ENCODE data around the gene ETV5. TPM values are rescaled to one million over a fixed set of nuclear protein-coding genes. Genes with fewer than 3 reads are reported as not detected.

Gene ETV5
- total RNA-seq, 1 experiment from 2014 or later: 65.7 TPM

- Histone ChIP-seq H3K9me3 (ENCODE audit: insufficient read depth, low read depth) (no peaks in the 10 kb centered on the region), H3K4me2 (no peak overlapping the region), H3K79me2 (ENCODE audit: low read depth) (no peaks in the 10 kb centered on the region), H3K27me3 (ENCODE audit: insufficient read depth, low read depth) (no peaks in the 10 kb centered on the region), H3K4me1 (replicated peaks; ENCODE audit: insufficient read depth) (0 out of 2 replicates have a peak, but pooled peaks cover 5% of the 10 kb centered on the region), H3K4me3 (no peak overlapping the region), H3F3A (ENCODE audit: insufficient read depth, low read depth) (no peaks in the 10 kb centered on the region), H3K36me3 (ENCODE audit: low read depth) (no peaks in the 10 kb centered on the region), H3K27ac (no peak overlapping the region), H3K9me2 (ENCODE audit: insufficient read depth) (no peaks in the 10 kb centered on the region), H2AFZ (no peak overlapping the region), H4K20me1 (ENCODE audit: insufficient read depth) (no peaks in the 10 kb centered on the region)
- no peak for DNase-seq
- no peak for TF ChIP-seq EZH2 (IDR thresholded peaks at IDR 0.05; ENCODE audit: low read depth)
- TF ChIP-seq, protein P1, sequence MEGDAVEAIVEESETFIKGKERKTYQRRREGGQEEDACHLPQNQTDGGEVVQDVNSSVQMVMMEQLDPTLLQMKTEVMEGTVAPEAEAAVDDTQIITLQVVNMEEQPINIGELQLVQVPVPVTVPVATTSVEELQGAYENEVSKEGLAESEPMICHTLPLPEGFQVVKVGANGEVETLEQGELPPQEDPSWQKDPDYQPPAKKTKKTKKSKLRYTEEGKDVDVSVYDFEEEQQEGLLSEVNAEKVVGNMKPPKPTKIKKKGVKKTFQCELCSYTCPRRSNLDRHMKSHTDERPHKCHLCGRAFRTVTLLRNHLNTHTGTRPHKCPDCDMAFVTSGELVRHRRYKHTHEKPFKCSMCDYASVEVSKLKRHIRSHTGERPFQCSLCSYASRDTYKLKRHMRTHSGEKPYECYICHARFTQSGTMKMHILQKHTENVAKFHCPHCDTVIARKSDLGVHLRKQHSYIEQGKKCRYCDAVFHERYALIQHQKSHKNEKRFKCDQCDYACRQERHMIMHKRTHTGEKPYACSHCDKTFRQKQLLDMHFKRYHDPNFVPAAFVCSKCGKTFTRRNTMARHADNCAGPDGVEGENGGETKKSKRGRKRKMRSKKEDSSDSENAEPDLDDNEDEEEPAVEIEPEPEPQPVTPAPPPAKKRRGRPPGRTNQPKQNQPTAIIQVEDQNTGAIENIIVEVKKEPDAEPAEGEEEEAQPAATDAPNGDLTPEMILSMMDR (conservative IDR thresholded peaks at IDR 0.05): no peak
- CTCF ChIA-PET: interaction anchor here (0.6 kb wide), 1 partner anchor 136 kb away, joined by 3 read pairs; no protein-coding TSS in a partner anchor
- intact Hi-C loops (cut with micrococcal nuclease; ENCODE audit: unreplicated experiment): no loop called here
- POLR2A ChIA-PET (ENCODE audit: unreplicated experiment): no interaction called here
- BruUV-seq (replicated peaks): no TSS peak
Observed at GRCh38 chr3:186124592-186124991, 15.7 kb upstream of the ETV5 start.

GRCh38 chr3:186123012-186123411 lies 14.1 kb upstream of the ETV5 start:
- H3K9me3 ChIP-seq (ENCODE audit: insufficient read depth, low read depth): no peaks in the 10 kb centered on the region
- POLR2A ChIA-PET (ENCODE audit: unreplicated experiment): no interaction called here
- no peaks in the 10 kb centered on the region for H3K9me2 ChIP-seq (ENCODE audit: insufficient read depth)
- BruUV-seq (replicated peaks): no TSS peak
- 0 out of 2 replicates have a peak, but pooled peaks cover 5% of the 10 kb centered on the region for H3K4me1 ChIP-seq (replicated peaks; ENCODE audit: insufficient read depth)
- no peak overlapping the region for H3K4me2 ChIP-seq
- intact Hi-C loops (cut with micrococcal nuclease; ENCODE audit: unreplicated experiment): no loop called here
- TF ChIP-seq EZH2 (IDR thresholded peaks at IDR 0.05; ENCODE audit: low read depth): no peak
- TF ChIP-seq, protein P1 (conservative IDR thresholded peaks at IDR 0.05): no peak
- H3K79me2 ChIP-seq (ENCODE audit: low read depth): no peaks in the 10 kb centered on the region
- CTCF ChIA-PET: no interaction called here
- no peaks in the 10 kb centered on the region for H3K36me3 ChIP-seq (ENCODE audit: low read depth)
- no peaks in the 10 kb centered on the region for H4K20me1 ChIP-seq (ENCODE audit: insufficient read depth)
- no peak overlapping the region for H2AFZ ChIP-seq
- H3K27ac ChIP-seq: no peak overlapping the region
- H3K4me3 ChIP-seq: no peak overlapping the region
- DNase-seq: no peak
- no peaks in the 10 kb centered on the region for H3K27me3 ChIP-seq (ENCODE audit: insufficient read depth, low read depth)
- no peaks in the 10 kb centered on the region for H3F3A ChIP-seq (ENCODE audit: insufficient read depth, low read depth)

GRCh38 chr3:186121968-186122367 lies 13.1 kb upstream of the ETV5 start:
- Histone ChIP-seq H3K79me2 (ENCODE audit: low read depth) (no peaks in the 10 kb centered on the region), H3K36me3 (ENCODE audit: low read depth) (no peaks in the 10 kb centered on the region), H4K20me1 (ENCODE audit: insufficient read depth) (no peaks in the 10 kb centered on the region), H3K4me1 (replicated peaks; ENCODE audit: insufficient read depth) (0 out of 2 replicates have a peak, but pooled peaks cover 5% of the 10 kb centered on the region), H2AFZ (no peak overlapping the region), H3K4me3 (no peak overlapping the region), H3K4me2 (no peak overlapping the region), H3K27ac (no peak overlapping the region), H3K9me2 (ENCODE audit: insufficient read depth) (no peaks in the 10 kb centered on the region), H3K9me3 (ENCODE audit: insufficient read depth, low read depth) (no peaks in the 10 kb centered on the region), H3K27me3 (ENCODE audit: insufficient read depth, low read depth) (no peaks in the 10 kb centered on the region), H3F3A (ENCODE audit: insufficient read depth, low read depth) (no peaks in the 10 kb centered on the region)
- ChIA-PET POLR2A (ENCODE audit: unreplicated experiment) (interaction anchor here (0.6 to 0.7 kb wide), 2 partner anchors 9 to 12 kb away, joined by 3 to 5 read pairs; no protein-coding TSS in a partner anchor), CTCF (no interaction called here)
- no TSS peak for BruUV-seq (replicated peaks)
- intact Hi-C loops (cut with micrococcal nuclease; ENCODE audit: unreplicated experiment): no loop called here
- DNase-seq: peak in 1 of 2 experiments; percentile 30
- TF ChIP-seq EZH2 (IDR thresholded peaks at IDR 0.05; ENCODE audit: low read depth): no peak
- TF ChIP-seq, protein P1 (conservative IDR thresholded peaks at IDR 0.05): no peak
